ENCODE data around the gene UBTD2. TPM values are rescaled to one million over a fixed set of nuclear protein-coding genes. Genes with fewer than 3 reads are reported as not detected.

The UBTD2 gene
- total and polyA plus RNA-seq, 9 of the 15 experiments (the other 6 are each of a cell fraction or from before 2014, with no cell fraction given): 0.01 to 0.46 (median 0.15) TPM; not detected in 1

GRCh38 chr5:172160506-172160905 lies 123.1 kb downstream of the UBTD2 start:
- Histone ChIP-seq H3K27ac (ENCODE audit: extremely low read depth, low read depth, low read length) (no peak overlapping the region), H3K9me1 (ENCODE audit: control insufficient read depth, insufficient read depth, low read length) (peaks cover 4% of the 10 kb centered on the region), H4K20me1 (replicated peaks; ENCODE audit: control insufficient read depth, insufficient read depth, low read length) (no peaks in the 10 kb centered on the region), H3K9ac (ENCODE audit: insufficient read depth in 1 of 2, low read depth in 2 of 2, low read length in 2 of 2) (no peak overlapping the region), H3K36me3 (ENCODE audit: control insufficient read depth, insufficient read depth, low read length) (no peaks in the 10 kb centered on the region), H3K4me1 (replicated peaks in 1 of 2; ENCODE audit: control insufficient read depth in 2 of 2, insufficient read depth in 2 of 2, low read length in 2 of 2) (peaks cover 10 to 12% of the 10 kb centered on the region in 2 experiments; a peak in 4 of 5 replicates), H3K4me2 (ENCODE audit: insufficient read depth, low read length) (no peak overlapping the region), H2AFZ (ENCODE audit: low read depth, low read length) (no peak overlapping the region), H3K27me3 (ENCODE audit: control insufficient read depth in 2 of 2, insufficient read depth in 2 of 2, low read length in 2 of 2) (no peaks in the 10 kb centered on the region; a peak in 1 of 5 replicates), H3K79me2 (ENCODE audit: control insufficient read depth, insufficient read depth, low read length) (no peaks in the 10 kb centered on the region), H3K4me3 (no peak overlapping the region), H3K9me3 (replicated peaks; ENCODE audit: control insufficient read depth, insufficient read depth, low read depth, low read length) (no peaks in the 10 kb centered on the region)
- no peak for DNase-seq (ENCODE audit: extremely low read depth in 1 of 4, low spot score in 3 of 4)
- FAIRE-seq: no peak
- no TSS peak for BruUV-seq (replicated peaks)
- intact Hi-C loops (cut with micrococcal nuclease) (no loop called here), in situ Hi-C loops (cut with MboI) (no loop called here)
- ChIA-PET POLR2A (interaction anchor here (1.0 kb wide), 1 partner anchor 8 kb away, joined by 6 read pairs; no protein-coding TSS in a partner anchor), CTCF (ENCODE audit: low intra/inter-chr PET ratio) (no interaction called here)
- ATAC-seq: no peak
- TF ChIP-seq NR2F6 (CRISPR knock-in tag; IDR thresholded peaks at IDR 0.05) (no peak), SIN3A (IDR thresholded peaks at IDR 0.05; ENCODE audit: borderline replicate concordance in 2 of 2, control insufficient read depth in 1 of 2, low read depth in 2 of 2, low read length in 2 of 2) (no peak), GTF3C2 (IDR thresholded peaks at IDR 0.05; ENCODE audit: borderline replicate concordance, extremely low read depth, insufficient read length) (no peak), ZNF407 (IDR thresholded peaks at IDR 0.05; ENCODE audit: low read depth) (no peak), TCF7 (IDR thresholded peaks at IDR 0.05; ENCODE audit: borderline replicate concordance) (no peak)
- WGBS (ENCODE audit: insufficient coverage, low coverage, missing lambda C conversion rate): 30% methylated on average over 9 of the region's 9 CpGs
